SU-DHL-6 (cell line): ENCODE data around the gene ZNF678.

Experiments used
- EZH2phosphoT487 ChIP-seq: fragments of 200-600 bp; sonication (generic), shearing (Covaris generic); conservative IDR thresholded peaks from 2 replicates; pipeline ENCODE4 v1.6.1; 2018; ENCODE audit warnings: mild to moderate bottlenecking, antibody characterized with exemption, low read length, moderate library complexity, mixed read lengths
- TF ChIP-seq, protein P1 (sequence below): fragments of 200-600 bp; sonication (generic); IDR thresholded peaks from one replicate; pipeline ENCODE4 v1.5.1; 2017; ENCODE audit warnings: antibody characterized with exemption, mild to moderate bottlenecking, low read length, moderate library complexity; ENCODE audit not compliant: insufficient read depth, poor library complexity, severe bottlenecking

DNA sequence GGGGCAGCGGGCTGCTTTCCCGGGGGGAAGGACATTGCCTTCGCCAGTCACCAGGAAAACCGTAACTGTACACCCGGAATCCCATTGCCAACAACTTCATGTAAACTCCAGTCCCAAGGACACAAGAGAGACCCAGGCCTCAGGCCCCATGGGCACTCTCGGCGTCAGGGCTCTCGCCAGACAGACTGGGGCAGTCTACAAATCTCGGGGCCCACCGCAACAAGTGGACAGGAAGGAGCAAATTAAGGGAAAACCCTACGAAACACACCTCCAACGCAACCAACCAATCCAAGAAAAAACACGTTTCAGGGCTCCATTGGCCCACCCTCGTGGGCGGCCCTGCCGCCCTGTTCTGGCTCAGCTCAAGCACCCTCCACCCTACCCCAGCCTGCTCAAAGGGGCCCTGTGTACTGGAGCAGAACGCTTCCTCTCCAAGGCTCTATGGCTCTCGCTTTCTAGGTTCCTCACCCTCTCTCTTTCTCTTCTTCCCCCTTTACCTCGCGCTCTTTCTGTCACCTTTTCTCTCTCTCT is 4.6 kb upstream of the ZNF678 start:
- TF ChIP-seq, protein P1, sequence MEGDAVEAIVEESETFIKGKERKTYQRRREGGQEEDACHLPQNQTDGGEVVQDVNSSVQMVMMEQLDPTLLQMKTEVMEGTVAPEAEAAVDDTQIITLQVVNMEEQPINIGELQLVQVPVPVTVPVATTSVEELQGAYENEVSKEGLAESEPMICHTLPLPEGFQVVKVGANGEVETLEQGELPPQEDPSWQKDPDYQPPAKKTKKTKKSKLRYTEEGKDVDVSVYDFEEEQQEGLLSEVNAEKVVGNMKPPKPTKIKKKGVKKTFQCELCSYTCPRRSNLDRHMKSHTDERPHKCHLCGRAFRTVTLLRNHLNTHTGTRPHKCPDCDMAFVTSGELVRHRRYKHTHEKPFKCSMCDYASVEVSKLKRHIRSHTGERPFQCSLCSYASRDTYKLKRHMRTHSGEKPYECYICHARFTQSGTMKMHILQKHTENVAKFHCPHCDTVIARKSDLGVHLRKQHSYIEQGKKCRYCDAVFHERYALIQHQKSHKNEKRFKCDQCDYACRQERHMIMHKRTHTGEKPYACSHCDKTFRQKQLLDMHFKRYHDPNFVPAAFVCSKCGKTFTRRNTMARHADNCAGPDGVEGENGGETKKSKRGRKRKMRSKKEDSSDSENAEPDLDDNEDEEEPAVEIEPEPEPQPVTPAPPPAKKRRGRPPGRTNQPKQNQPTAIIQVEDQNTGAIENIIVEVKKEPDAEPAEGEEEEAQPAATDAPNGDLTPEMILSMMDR, result no peak
- TF ChIP-seq EZH2phosphoT487, result no peak
